ENCODE measurements around the gene ZHX3. TPM values are rescaled to one million over a fixed set of nuclear protein-coding genes. Genes with fewer than 3 reads are reported as not detected.

Gene ZHX3
- total and polyA plus RNA-seq, 9 of the 15 experiments (the other 6 are each of a cell fraction or from before 2014, with no cell fraction given), result 0.80 to 14.6 (median 4.9) TPM

DNA sequence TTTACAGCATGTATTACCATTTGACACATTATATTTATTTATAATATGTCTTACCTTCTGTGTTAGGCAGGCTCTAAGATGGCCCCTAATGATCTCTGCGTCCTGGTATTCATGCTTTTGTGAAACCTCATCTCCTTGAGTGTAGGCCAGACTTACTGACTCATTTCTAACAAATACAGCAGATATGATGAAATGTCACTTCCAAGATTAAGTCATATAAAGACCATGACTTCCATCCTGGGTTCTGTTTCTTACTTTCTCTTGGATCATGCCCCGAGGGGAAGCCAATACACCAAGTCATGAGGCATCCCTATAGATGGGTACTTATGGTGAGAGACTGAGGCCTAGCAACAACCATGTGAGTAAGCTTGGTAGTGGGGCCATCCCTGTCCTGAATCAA lies 30.2 kb downstream of the ZHX3 start:
- ChIA-PET CTCF (ENCODE audit: low intra/inter-chr PET ratio) (interaction anchor here (0.7 kb wide), 1 partner anchor 122 kb away, joined by 3 read pairs; no protein-coding TSS in a partner anchor), POLR2A (no interaction called here)
- Histone ChIP-seq H3K27me3 (ENCODE audit: control insufficient read depth in 2 of 2, insufficient read depth in 2 of 2, low read length in 2 of 2) (no peaks in the 10 kb centered on the region), H3K4me1 (replicated peaks in 1 of 2; ENCODE audit: control insufficient read depth in 2 of 2, insufficient read depth in 2 of 2, low read length in 2 of 2) (no peaks in the 10 kb centered on the region), H3K9me3 (replicated peaks; ENCODE audit: control insufficient read depth, insufficient read depth, low read depth, low read length) (no peaks in the 10 kb centered on the region; the same call in 1 of the 2 replicates), H3K36me3 (ENCODE audit: control insufficient read depth, insufficient read depth, low read length) (no peaks in the 10 kb centered on the region), H3K9me1 (ENCODE audit: control insufficient read depth, insufficient read depth, low read length) (no peaks in the 10 kb centered on the region), H2AFZ (ENCODE audit: low read depth, low read length) (no peak overlapping the region), H3K79me2 (ENCODE audit: control insufficient read depth, insufficient read depth, low read length) (no peaks in the 10 kb centered on the region), H3K4me2 (ENCODE audit: insufficient read depth, low read length) (no peak overlapping the region), H4K20me1 (replicated peaks; ENCODE audit: control insufficient read depth, insufficient read depth, low read length) (no peaks in the 10 kb centered on the region), H3K4me3 (no peak overlapping the region), H3K9ac (ENCODE audit: insufficient read depth in 1 of 2, low read depth in 2 of 2, low read length in 2 of 2) (no peak overlapping the region), H3K27ac (ENCODE audit: extremely low read depth, low read depth, low read length) (no peak overlapping the region)
- DNase-seq (ENCODE audit: extremely low read depth in 1 of 4, low spot score in 3 of 4), result no peak
- in situ Hi-C loops (cut with MboI), result no loop called here
- intact Hi-C loops (cut with micrococcal nuclease), result no loop called here
- 61% methylated on average over 2 of the region's 2 CpGs for WGBS (ENCODE audit: insufficient coverage, low coverage, missing lambda C conversion rate)
- no TSS peak for BruUV-seq (replicated peaks)
- TF ChIP-seq BRD4 (IDR thresholded peaks at IDR 0.05), result no peak
- TF ChIP-seq HOXB6 (CRISPR knock-in tag; IDR thresholded peaks at IDR 0.05; ENCODE audit: borderline replicate concordance), result no peak
- TF ChIP-seq NFIX (CRISPR knock-in tag; IDR thresholded peaks at IDR 0.05; ENCODE audit: low read depth), result no peak
- no peak for TF ChIP-seq HOMEZ (CRISPR knock-in tag; IDR thresholded peaks at IDR 0.05)
- TF ChIP-seq ZNF75A (CRISPR knock-in tag; IDR thresholded peaks at IDR 0.05), result no peak
- TF ChIP-seq PTRF (tag; IDR thresholded peaks at IDR 0.05), result no peak
- TF ChIP-seq CBFA2T3 (IDR thresholded peaks at IDR 0.05), result no peak
- no peak for TF ChIP-seq PTBP1 (IDR thresholded peaks at IDR 0.05; ENCODE audit: low read depth, low read length)
- ATAC-seq, result no peak
- no peak for FAIRE-seq
